Smooth muscle cell of trachea (primary cell): ENCODE measurements around the gene ZNF324B. TPM values are rescaled to one million over a fixed set of nuclear protein-coding genes. Genes with fewer than 3 reads are reported as not detected.

Source experiments
- total RNA-seq: library from RNA; depleted of rRNA; stranded (reverse); fragments of >200 nt; gene quantifications from 2 replicates; pipeline ENCODE4 v1.2.1, GENCODE V29; 2014

ZNF324B gene
- 8.4 and 12.1 TPM in 2 replicates for total RNA-seq

GRCh38 chr19:58451358-58452101 lies at the start of gene ZNF324B:
TSS of gene ZNF324B (plus strand) at chr19:58451622. CDS start at chr19:58453702, 2,080 bp downstream.

GRCh38 chr19:58408152-58409009 lies 43.0 kb upstream of the ZNF324B start, which contains the start of gene ZNF584:
TSS of gene ZNF584 (plus strand) at chr19:58408649. CDS start at chr19:58409148, 499 bp downstream.

GRCh38 chr19:58439576-58440554 lies 11.6 kb upstream of the ZNF324B start, which contains the start of gene ZNF132:
TSS of gene ZNF132 (minus strand) at chr19:58440153. CDS start at chr19:58439821, 332 bp downstream.

GRCh38 chr19:58466760-58467589 lies 15.6 kb downstream of the ZNF324B start, which contains the start of gene ZNF324:
TSS of gene ZNF324 (plus strand) at chr19:58467080. CDS start at chr19:58469186, 2,106 bp downstream.

DNA sequence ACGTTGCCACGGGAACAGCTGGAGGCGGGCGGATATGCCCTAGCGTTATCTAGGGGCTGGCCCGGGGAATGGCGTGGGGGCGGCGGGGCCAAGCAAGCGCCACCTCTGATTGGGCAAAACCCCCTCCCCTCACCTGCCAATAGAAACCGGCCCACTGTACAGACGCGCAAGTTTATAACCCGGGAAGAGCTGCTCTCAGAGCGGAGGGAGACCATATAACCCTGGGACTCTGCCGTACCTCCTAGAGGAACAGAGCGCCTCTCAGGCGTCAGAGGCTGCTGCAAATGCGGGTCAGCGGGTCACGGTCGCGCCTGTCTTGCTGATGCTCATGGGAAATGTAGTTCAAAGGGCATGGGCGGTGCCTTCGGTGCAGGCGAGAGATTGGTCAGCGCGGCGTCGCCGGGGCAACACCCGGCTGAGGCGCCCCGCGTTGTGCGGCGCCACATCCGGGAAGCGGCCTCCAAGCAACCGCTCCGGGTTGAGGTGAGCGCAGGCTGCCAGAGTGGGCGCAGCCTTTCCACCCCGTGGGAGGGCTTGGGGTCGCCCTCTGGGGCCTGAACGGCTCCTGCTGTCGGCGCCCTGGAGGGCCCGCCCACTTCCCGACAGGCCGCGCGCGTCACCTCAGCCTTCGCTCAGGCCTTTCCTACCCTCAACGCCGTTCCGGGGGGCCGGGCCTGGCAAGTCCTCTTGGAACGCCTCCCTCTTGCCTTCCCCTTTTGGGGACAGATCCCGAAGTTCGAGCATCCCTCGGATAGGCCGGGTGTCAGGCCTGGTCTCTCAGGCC lies 24.5 kb downstream of the ZNF324B start, which contains the start of gene ZNF446:
Gene ZNF446 (plus strand): TSS at position 639 of the 784 bp plus-strand sequence. CDS start 867 bp downstream, outside the sequence.

Other genes with a start within 250 kb of the ZNF324B start
- 35.9 and 40.7 TPM in 2 replicates for gene ZNF544, start 222.7 kb upstream of the ZNF324B start, total RNA-seq
- 4.9 and 6.1 TPM in 2 replicates for gene ZNF8, start 172.7 kb upstream of the ZNF324B start, total RNA-seq
- gene ERVK3-1, start 146.2 kb upstream of the ZNF324B start, total RNA-seq: 22.2 and 40.7 TPM in 2 replicates
- gene ZSCAN22, start 124.6 kb upstream of the ZNF324B start, total RNA-seq: 3.2 and 3.3 TPM in 2 replicates
- gene A1BG, start 98.1 kb upstream of the ZNF324B start, total RNA-seq: 10.6 and 26.5 TPM in 2 replicates
- gene ZNF497, start 88.9 kb upstream of the ZNF324B start, total RNA-seq: 0.87 and 2.0 TPM in 2 replicates
- 3.2 and 3.8 TPM in 2 replicates for gene ZNF837, start 70.6 kb upstream of the ZNF324B start, total RNA-seq
- 1,695 and 1,835 TPM in 2 replicates for gene RPS5, start 64.4 kb upstream of the ZNF324B start, total RNA-seq
- gene RNF225, start 56.0 kb upstream of the ZNF324B start, total RNA-seq: 0.66 TPM in 1 of 2 replicates, not detected in the other
- 18.5 and 33.2 TPM in 2 replicates for gene ZNF584, start 43.0 kb upstream of the ZNF324B start, total RNA-seq
- gene ZNF132, start 11.5 kb upstream of the ZNF324B start, total RNA-seq: 12.7 and 14.4 TPM in 2 replicates
- 15.4 and 20.5 TPM in 2 replicates for gene ZNF324, start 15.5 kb downstream of the ZNF324B start, total RNA-seq
- gene ZNF446, start 24.7 kb downstream of the ZNF324B start, total RNA-seq: 11.2 and 15.1 TPM in 2 replicates
- 3.1 and 5.8 TPM in 2 replicates for gene SLC27A5, start 60.4 kb downstream of the ZNF324B start, total RNA-seq
- gene ZBTB45, start 68.2 kb downstream of the ZNF324B start, total RNA-seq: 5.5 and 11.7 TPM in 2 replicates
- gene TRIM28, start 92.4 kb downstream of the ZNF324B start, total RNA-seq: 277 and 407 TPM in 2 replicates
- gene CHMP2A, start 103.5 kb downstream of the ZNF324B start, total RNA-seq: 140 and 148 TPM in 2 replicates
- 39.7 and 50.8 TPM in 2 replicates for gene UBE2M, start 107.0 kb downstream of the ZNF324B start, total RNA-seq
- gene MZF1, start 121.7 kb downstream of the ZNF324B start, total RNA-seq: 16.1 and 20.7 TPM in 2 replicates